Middle frontal gyrus (tissue), 1 donor: ENCODE data around the gene ARHGAP35.
"Not testable (repeated sequence)": the region's sequence is repeated elsewhere in the genome, so short reads cannot be mapped to it uniquely, and the experiment has no call there.

Experiments
- DNase-seq: peaks from one replicate; pipeline ENCODE4 v3.0.0-alpha.2; 2015; ENCODE audit warnings: low spot score; ENCODE audit errors: extremely low spot score

The ARHGAP35 gene

GRCh38 chr19:46842791-46843190, 18.0 kb upstream of the ARHGAP35 start:
- no peak for DNase-seq

GRCh38 chr19:46844067-46844489, 16.7 kb upstream of the ARHGAP35 start:
- DNase-seq = no peak

- DNase-seq = no peak
Observed at GRCh38 chr19:46845959-46846459, 14.8 kb upstream of the ARHGAP35 start.

GRCh38 chr19:46847528-46847927, 13.3 kb upstream of the ARHGAP35 start:
- no peak for DNase-seq

- no peak for DNase-seq
Observed at GRCh38 chr19:46848389-46848788, 12.4 kb upstream of the ARHGAP35 start.

GRCh38 chr19:46849610-46850009, 11.2 kb upstream of the ARHGAP35 start:
- DNase-seq = no peak

GRCh38 chr19:46850228-46851203, 10.3 kb upstream of the ARHGAP35 start, which contains the start of gene AP2S1:
TSS of gene AP2S1 (minus strand) at chr19:46850846. CDS start at chr19:46850766, 80 bp downstream.
- peak; percentile 99 for DNase-seq

- DNase-seq = no peak
Observed at GRCh38 chr19:46852830-46853229, 8.0 kb upstream of the ARHGAP35 start.

GRCh38 chr19:46854698-46855097, 6.1 kb upstream of the ARHGAP35 start:
- not testable (repeated sequence) for DNase-seq

- DNase-seq = peak; percentile 95
Observed at GRCh38 chr19:46856062-46857022, 4.5 kb upstream of the ARHGAP35 start.

- no peak for DNase-seq
Observed at GRCh38 chr19:46859637-46860124, 1.1 kb upstream of the ARHGAP35 start.

GRCh38 chr19:46860125-46860845, 512 bp upstream of the ARHGAP35 start:
- DNase-seq = peak; percentile 94

- DNase-seq = no peak
Observed at GRCh38 chr19:46861691-46862502, 1.1 kb downstream of the ARHGAP35 start.

GRCh38 chr19:46862503-46862834, 1.7 kb downstream of the ARHGAP35 start:
- DNase-seq = no peak

- no peak for DNase-seq
Observed at GRCh38 chr19:46862974-46863632, 2.3 kb downstream of the ARHGAP35 start.

GRCh38 chr19:46863818-46864629, 3.2 kb downstream of the ARHGAP35 start:
- no peak for DNase-seq

GRCh38 chr19:46866407-46867136, 5.8 kb downstream of the ARHGAP35 start:
- DNase-seq = no peak

- DNase-seq = no peak
Observed at GRCh38 chr19:46867170-46867569, 6.4 kb downstream of the ARHGAP35 start.
